ENCODE data around the gene EPHA2.

Gene EPHA2

GRCh38 chr1:16155537-16156410 is at the start of gene EPHA2:
Gene EPHA2, minus strand, starts transcription at chr1:16156069. Its CDS starts 137 bp downstream, at chr1:16155932.
- DNase-seq (ENCODE audit: low spot score): no peak

DNA sequence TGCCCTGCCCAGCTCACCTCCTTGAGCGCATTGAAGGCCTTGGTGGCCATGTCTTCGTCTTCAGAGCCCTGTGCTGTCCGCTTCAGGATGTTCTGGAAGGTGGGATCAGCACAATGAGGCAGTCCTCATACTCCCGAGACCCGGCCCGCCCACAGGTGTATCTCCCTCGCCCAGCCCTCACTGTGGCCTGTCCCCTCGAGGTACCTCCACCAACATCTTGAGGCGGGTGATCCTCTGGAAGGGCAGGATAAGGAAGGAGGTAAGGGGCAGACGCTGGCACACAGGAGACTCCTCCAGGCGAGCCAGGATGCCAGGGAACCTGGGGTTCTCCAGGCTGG is 49.4 kb upstream of the EPHA2 start:
- TF ChIP-seq, protein P1, sequence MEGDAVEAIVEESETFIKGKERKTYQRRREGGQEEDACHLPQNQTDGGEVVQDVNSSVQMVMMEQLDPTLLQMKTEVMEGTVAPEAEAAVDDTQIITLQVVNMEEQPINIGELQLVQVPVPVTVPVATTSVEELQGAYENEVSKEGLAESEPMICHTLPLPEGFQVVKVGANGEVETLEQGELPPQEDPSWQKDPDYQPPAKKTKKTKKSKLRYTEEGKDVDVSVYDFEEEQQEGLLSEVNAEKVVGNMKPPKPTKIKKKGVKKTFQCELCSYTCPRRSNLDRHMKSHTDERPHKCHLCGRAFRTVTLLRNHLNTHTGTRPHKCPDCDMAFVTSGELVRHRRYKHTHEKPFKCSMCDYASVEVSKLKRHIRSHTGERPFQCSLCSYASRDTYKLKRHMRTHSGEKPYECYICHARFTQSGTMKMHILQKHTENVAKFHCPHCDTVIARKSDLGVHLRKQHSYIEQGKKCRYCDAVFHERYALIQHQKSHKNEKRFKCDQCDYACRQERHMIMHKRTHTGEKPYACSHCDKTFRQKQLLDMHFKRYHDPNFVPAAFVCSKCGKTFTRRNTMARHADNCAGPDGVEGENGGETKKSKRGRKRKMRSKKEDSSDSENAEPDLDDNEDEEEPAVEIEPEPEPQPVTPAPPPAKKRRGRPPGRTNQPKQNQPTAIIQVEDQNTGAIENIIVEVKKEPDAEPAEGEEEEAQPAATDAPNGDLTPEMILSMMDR (IDR thresholded peaks at IDR 0.05; ENCODE audit: extremely low read depth, missing control alignments): no peak
- DNase-seq (ENCODE audit: low spot score): no peak

More at GRCh38 chr1:16155537-16156410, at the start of gene EPHA2:
- TF ChIP-seq, protein P1 (IDR thresholded peaks at IDR 0.05; ENCODE audit: extremely low read depth, missing control alignments): no peak

DNA sequence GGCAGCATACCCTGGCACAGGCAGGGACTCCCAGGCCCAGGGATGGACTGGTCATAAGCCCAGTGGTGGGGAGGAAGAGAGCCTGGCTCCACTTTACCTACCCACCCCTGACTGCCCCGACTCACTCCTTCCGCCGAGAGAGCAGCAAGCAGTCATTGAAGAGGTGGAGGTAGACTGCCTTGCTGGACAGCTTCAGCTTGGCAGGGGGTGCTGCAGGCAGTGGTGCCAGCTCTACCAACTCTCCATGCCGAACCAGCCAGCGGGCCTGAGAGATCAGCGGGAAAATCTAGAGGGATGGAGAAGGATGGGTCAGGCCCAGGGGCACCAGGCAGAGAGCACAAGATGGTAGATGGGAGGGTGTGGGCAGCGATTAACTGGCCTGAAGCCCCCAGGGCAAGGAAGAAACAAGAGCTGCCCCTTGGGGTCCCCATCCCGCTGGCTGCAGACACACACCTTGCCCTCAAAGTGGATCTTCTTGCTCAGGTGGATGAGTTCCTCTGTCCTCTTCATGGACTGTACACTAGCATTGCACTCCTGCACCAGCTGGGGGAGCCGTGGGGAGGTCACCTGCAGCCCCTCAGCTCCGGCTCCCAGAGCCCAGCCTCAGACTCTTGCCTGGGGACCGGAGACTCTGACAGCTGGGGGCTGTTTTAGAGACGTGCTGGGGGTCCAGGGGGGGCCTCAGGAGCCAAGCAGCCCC is 48.9 kb upstream of the EPHA2 start:
- DNase-seq (ENCODE audit: low spot score): no peak
- TF ChIP-seq, protein P1 (IDR thresholded peaks at IDR 0.05; ENCODE audit: extremely low read depth, missing control alignments): peak; percentile 5

GRCh38 chr1:16204216-16204615 is 48.3 kb upstream of the EPHA2 start:
- DNase-seq (ENCODE audit: low spot score): no peak
- TF ChIP-seq, protein P1 (IDR thresholded peaks at IDR 0.05; ENCODE audit: extremely low read depth, missing control alignments): no peak

DNA sequence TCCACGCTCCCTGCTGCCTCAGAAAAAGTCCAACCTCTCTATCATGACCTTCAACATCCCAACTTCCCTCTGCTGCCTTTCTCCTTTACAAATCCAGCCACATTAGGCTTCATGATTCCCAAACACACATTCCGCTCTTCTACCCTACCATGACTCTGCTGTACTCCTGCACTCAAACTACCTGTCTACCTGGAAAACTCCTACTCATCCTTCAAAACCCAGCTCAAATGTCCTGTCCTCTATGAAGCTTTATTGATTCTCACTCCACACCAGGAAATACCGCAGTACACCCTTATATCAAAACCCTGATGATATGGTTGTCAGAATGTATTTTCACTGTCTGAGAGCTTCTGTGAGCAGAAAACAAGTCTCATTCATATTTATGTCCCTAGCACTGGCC is 47.7 kb upstream of the EPHA2 start:
- no peak for DNase-seq (ENCODE audit: low spot score)
- TF ChIP-seq, protein P1 (IDR thresholded peaks at IDR 0.05; ENCODE audit: extremely low read depth, missing control alignments): no peak

DNA sequence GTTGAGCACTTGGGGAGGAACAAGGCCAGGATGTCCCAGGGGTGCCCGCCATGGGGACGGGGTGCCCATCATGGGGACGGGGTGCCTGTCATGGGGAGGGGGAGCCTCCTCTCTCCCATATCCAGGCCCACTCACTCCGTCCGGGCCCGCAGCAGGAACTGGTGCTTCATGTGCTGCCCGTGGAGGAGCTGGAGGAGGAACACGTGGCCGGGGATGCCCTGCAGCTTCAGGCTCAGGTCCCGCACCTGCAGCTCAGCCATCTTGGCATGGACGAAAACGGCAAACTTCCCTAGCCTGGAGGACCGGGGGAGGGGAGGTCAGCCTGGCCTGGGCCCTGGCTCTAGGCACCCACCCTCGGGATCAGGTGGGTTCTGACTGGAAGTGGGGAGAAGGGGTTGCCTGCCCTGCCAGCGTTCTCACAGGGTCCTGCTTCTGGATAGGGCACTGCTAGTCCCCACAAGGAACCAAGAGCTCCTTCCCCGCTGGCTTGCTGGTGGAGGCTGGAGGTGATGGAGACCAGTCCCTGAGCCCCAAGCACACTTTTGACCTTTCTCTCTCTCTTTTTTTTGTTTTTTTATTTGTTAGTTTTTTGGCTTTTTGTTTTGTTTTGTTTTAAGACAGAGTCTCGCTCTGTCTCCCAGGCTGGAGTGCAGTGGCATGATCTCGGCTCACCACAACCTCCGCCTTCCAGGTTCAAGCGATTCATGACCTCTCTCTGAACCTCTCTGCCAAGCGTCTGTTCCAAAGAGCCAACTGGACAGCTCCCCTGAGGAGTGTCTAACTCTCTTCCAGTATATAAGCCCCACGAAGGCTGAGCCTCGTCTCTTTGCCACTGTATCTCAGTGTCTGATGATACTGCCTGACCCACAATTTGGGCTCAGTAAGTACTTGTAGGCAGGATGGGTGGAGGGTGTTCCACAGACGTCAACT is 46.7 kb upstream of the EPHA2 start:
- no peak for DNase-seq (ENCODE audit: low spot score)
- TF ChIP-seq, protein P1 (IDR thresholded peaks at IDR 0.05; ENCODE audit: extremely low read depth, missing control alignments): no peak

Measured in GM20000 (cell line).